H1 (cell line): ENCODE data around the gene CDH22. TPM values are rescaled to one million over a fixed set of nuclear protein-coding genes. Genes with fewer than 3 reads are reported as not detected.

Experiments
- GABPA ChIP-seq: IDR thresholded peaks from 2 replicates; pipeline ENCODE4 v1.6.1; 2011; ENCODE audit warnings: mild to moderate bottlenecking, low read length, moderate library complexity, borderline replicate concordance; ENCODE audit not compliant: insufficient read depth
- JUND ChIP-seq: IDR thresholded peaks from 2 replicates; pipeline ENCODE4 v1.6.1; 2011; ENCODE audit warnings: mild to moderate bottlenecking, improper control_type of control experiment, low read length
- KDM4A ChIP-seq: IDR thresholded peaks from one replicate; pipeline ENCODE4 v1.7.1; 2012; ENCODE audit warnings: low read depth, mild to moderate bottlenecking, moderate library complexity, low read length, inconsistent platforms; ENCODE audit not compliant: severe bottlenecking
- SIN3A ChIP-seq, 2 experiments: IDR thresholded peaks in 1 of 2; conservative IDR thresholded peaks in 1 of 2; 2 replicates each; pipeline ENCODE4 v1.6.1; 2011 to 2012; ENCODE audit warnings: low read length in 2 of 2, improper control_type of control experiment in 1 of 2, low read depth in 1 of 2, mild to moderate bottlenecking in 1 of 2
- TAF7 ChIP-seq: optimal IDR thresholded peaks from 2 replicates; pipeline ENCODE3; 2011; ENCODE audit warnings: low read depth, mild to moderate bottlenecking, inconsistent platforms, low read length, moderate library complexity, borderline replicate concordance
- polyA plus RNA-seq, 7 experiments: library from polyadenylated mRNA; depleted of rRNA in 3 of 7; stranded (reverse) in 5 of 7; unstranded in 2 of 7; fragments of >200 nt in 5 of 7; fragments of 200-250 nt in 2 of 7; gene quantifications; 1 replicate in 5 of 7; 2 replicates in 1 of 7; 4 replicates in 1 of 7; pipeline versions ENCODE4 v1.2.1 to v1.2.3, GENCODE V29; 2011 to 2013; ENCODE audit warnings: missing spikeins in 2 of 7, mixed read lengths in 2 of 7
- total RNA-seq: library from RNA; stranded (reverse); fragmentation: NEBNext Ultra II Directional; extraction: Animal tissue kit (Norgen Biotek cat#: 25700); gene quantifications from 2 replicates; pipeline ENCODE4 v1.2.1, GENCODE V29; 2021
- TF ChIP-seq, protein P1 (sequence below): fragments of 300-600 bp; sonication (generic); IDR thresholded peaks from 2 replicates; pipeline ENCODE4 v1.7.1; 2012; ENCODE audit warnings: low read length, moderate library complexity, mild to moderate bottlenecking, inconsistent platforms; ENCODE audit not compliant: insufficient replicate concordance
- TF ChIP-seq, protein P2 (sequence below): IDR thresholded peaks from 2 replicates; pipeline ENCODE4 v1.6.1; 2012; ENCODE audit warnings: low read length, inconsistent platforms

The CDH22 gene
- total and polyA plus RNA-seq, 2 of the 8 experiments (the other 6 are each of a cell fraction or from before 2014, with no cell fraction given) = 0.35 to 0.39 TPM

DNA sequence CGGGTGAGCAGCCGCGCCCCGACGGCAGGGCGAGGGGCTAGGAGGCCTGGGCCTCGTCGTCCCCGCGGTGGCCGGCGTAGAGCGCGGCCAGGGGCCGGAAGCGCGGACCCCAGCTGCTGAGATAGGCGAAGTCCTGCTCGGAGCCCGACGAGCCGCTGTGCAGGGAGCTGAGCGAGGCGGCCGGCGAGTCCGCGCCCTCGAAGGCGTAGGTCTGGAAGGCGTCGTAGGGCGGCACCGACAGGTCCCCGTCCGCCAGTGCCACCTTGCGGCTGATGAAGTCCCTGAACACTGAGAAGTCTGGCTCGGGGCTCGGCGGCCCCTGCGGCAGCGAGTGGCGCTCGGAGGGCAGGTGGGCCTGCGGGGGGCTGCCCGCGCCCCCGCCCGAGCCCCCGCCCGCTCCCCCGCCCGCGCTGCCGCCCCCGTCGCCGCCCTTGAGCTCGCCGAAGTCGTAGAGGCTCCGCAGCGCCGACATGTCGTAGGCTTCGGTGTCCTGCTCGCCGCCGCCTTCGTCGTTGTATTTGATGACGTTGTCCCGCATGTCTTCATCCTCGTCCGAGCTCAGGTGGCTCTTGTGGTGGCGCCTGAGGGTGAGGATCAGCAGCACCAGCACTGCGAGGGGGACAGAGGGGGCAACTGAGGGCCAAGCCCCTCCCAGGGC is 133.7 kb downstream of the CDH22 start (continued):
- TF ChIP-seq, protein P1, sequence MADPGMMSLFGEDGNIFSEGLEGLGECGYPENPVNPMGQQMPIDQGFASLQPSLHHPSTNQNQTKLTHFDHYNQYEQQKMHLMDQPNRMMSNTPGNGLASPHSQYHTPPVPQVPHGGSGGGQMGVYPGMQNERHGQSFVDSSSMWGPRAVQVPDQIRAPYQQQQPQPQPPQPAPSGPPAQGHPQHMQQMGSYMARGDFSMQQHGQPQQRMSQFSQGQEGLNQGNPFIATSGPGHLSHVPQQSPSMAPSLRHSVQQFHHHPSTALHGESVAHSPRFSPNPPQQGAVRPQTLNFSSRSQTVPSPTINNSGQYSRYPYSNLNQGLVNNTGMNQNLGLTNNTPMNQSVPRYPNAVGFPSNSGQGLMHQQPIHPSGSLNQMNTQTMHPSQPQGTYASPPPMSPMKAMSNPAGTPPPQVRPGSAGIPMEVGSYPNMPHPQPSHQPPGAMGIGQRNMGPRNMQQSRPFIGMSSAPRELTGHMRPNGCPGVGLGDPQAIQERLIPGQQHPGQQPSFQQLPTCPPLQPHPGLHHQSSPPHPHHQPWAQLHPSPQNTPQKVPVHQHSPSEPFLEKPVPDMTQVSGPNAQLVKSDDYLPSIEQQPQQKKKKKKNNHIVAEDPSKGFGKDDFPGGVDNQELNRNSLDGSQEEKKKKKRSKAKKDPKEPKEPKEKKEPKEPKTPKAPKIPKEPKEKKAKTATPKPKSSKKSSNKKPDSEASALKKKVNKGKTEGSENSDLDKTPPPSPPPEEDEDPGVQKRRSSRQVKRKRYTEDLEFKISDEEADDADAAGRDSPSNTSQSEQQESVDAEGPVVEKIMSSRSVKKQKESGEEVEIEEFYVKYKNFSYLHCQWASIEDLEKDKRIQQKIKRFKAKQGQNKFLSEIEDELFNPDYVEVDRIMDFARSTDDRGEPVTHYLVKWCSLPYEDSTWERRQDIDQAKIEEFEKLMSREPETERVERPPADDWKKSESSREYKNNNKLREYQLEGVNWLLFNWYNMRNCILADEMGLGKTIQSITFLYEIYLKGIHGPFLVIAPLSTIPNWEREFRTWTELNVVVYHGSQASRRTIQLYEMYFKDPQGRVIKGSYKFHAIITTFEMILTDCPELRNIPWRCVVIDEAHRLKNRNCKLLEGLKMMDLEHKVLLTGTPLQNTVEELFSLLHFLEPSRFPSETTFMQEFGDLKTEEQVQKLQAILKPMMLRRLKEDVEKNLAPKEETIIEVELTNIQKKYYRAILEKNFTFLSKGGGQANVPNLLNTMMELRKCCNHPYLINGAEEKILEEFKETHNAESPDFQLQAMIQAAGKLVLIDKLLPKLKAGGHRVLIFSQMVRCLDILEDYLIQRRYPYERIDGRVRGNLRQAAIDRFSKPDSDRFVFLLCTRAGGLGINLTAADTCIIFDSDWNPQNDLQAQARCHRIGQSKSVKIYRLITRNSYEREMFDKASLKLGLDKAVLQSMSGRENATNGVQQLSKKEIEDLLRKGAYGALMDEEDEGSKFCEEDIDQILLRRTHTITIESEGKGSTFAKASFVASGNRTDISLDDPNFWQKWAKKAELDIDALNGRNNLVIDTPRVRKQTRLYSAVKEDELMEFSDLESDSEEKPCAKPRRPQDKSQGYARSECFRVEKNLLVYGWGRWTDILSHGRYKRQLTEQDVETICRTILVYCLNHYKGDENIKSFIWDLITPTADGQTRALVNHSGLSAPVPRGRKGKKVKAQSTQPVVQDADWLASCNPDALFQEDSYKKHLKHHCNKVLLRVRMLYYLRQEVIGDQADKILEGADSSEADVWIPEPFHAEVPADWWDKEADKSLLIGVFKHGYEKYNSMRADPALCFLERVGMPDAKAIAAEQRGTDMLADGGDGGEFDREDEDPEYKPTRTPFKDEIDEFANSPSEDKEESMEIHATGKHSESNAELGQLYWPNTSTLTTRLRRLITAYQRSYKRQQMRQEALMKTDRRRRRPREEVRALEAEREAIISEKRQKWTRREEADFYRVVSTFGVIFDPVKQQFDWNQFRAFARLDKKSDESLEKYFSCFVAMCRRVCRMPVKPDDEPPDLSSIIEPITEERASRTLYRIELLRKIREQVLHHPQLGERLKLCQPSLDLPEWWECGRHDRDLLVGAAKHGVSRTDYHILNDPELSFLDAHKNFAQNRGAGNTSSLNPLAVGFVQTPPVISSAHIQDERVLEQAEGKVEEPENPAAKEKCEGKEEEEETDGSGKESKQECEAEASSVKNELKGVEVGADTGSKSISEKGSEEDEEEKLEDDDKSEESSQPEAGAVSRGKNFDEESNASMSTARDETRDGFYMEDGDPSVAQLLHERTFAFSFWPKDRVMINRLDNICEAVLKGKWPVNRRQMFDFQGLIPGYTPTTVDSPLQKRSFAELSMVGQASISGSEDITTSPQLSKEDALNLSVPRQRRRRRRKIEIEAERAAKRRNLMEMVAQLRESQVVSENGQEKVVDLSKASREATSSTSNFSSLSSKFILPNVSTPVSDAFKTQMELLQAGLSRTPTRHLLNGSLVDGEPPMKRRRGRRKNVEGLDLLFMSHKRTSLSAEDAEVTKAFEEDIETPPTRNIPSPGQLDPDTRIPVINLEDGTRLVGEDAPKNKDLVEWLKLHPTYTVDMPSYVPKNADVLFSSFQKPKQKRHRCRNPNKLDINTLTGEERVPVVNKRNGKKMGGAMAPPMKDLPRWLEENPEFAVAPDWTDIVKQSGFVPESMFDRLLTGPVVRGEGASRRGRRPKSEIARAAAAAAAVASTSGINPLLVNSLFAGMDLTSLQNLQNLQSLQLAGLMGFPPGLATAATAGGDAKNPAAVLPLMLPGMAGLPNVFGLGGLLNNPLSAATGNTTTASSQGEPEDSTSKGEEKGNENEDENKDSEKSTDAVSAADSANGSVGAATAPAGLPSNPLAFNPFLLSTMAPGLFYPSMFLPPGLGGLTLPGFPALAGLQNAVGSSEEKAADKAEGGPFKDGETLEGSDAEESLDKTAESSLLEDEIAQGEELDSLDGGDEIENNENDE = no peak
- TF ChIP-seq KDM4A (peak; percentile 15), TAF7 (no peak), JUND (peak; percentile 32; the same call in 1 of the 2 replicates), SIN3A (conservative IDR thresholded peaks at IDR 0.05 in 1 of 2, IDR thresholded peaks at IDR 0.05 in 1 of 2; ENCODE audit: low read depth in 1 of 2, low read length in 2 of 2) (peak in 1 of 2 experiments; percentile 71; a peak in 2 of 4 replicates), GABPA (no peak)
- TF ChIP-seq, protein P2, sequence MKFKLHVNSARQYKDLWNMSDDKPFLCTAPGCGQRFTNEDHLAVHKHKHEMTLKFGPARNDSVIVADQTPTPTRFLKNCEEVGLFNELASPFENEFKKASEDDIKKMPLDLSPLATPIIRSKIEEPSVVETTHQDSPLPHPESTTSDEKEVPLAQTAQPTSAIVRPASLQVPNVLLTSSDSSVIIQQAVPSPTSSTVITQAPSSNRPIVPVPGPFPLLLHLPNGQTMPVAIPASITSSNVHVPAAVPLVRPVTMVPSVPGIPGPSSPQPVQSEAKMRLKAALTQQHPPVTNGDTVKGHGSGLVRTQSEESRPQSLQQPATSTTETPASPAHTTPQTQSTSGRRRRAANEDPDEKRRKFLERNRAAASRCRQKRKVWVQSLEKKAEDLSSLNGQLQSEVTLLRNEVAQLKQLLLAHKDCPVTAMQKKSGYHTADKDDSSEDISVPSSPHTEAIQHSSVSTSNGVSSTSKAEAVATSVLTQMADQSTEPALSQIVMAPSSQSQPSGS = no peak
